ENCODE data around the gene CDYL2. TPM values are rescaled to one million over a fixed set of nuclear protein-coding genes. Genes with fewer than 3 reads are reported as not detected.

The CDYL2 gene
- total and polyA plus RNA-seq, 2 experiments from 2014 or later = 7.4 to 12.2 TPM

GRCh38 chr16:80606221-80606766, 198.1 kb downstream of the CDYL2 start:
- no peaks in the 10 kb centered on the region for H3K27me3 ChIP-seq
- H3K27ac ChIP-seq = no peak overlapping the region
- no peak for DNase-seq (ENCODE audit: low spot score)
- no peaks in the 10 kb centered on the region for H3K36me3 ChIP-seq (replicated peaks; ENCODE audit: insufficient read depth, low read depth)
- H3K4me2 ChIP-seq = no peak overlapping the region
- H3K9me3 ChIP-seq (ENCODE audit: low read depth) = no peaks in the 10 kb centered on the region
- H4K20me1 ChIP-seq (ENCODE audit: insufficient read depth, poor library complexity, severe bottlenecking) = no peaks in the 10 kb centered on the region
- no peaks in the 10 kb centered on the region for H3K9me2 ChIP-seq (replicated peaks; ENCODE audit: insufficient read depth)
- WGBS (ENCODE audit: low lambda C conversion rate, missing lambda C conversion rate) = 93% methylated on average over 4 of the region's 4 CpGs
- TF ChIP-seq EZH2 (IDR thresholded peaks at IDR 0.05; ENCODE audit: borderline replicate concordance) (no peak), CTCF (IDR thresholded peaks at IDR 0.05; ENCODE audit: poor library complexity) (no peak), EZH2phosphoT487 (IDR thresholded peaks at IDR 0.05; ENCODE audit: low read depth, severe bottlenecking, unreplicated experiment) (no peak)
- no peak overlapping the region for H2AFZ ChIP-seq
- H3K4me3 ChIP-seq = no peak overlapping the region
- H3K79me2 ChIP-seq = no peaks in the 10 kb centered on the region
- no peaks in the 10 kb centered on the region for H3K4me1 ChIP-seq (ENCODE audit: insufficient read depth)

GRCh38 chr16:80604600-80605355, 199.6 kb downstream of the CDYL2 start:
- Histone ChIP-seq H3K79me2 (no peaks in the 10 kb centered on the region), H3K27ac (no peak overlapping the region), H3K36me3 (replicated peaks; ENCODE audit: insufficient read depth, low read depth) (no peaks in the 10 kb centered on the region), H3K27me3 (no peaks in the 10 kb centered on the region), H2AFZ (no peak overlapping the region), H3K4me3 (no peak overlapping the region), H3K9me2 (replicated peaks; ENCODE audit: insufficient read depth) (no peaks in the 10 kb centered on the region), H3K4me2 (no peak overlapping the region), H3K4me1 (ENCODE audit: insufficient read depth) (no peaks in the 10 kb centered on the region), H3K9me3 (ENCODE audit: low read depth) (no peaks in the 10 kb centered on the region), H4K20me1 (ENCODE audit: insufficient read depth, poor library complexity, severe bottlenecking) (no peaks in the 10 kb centered on the region)
- TF ChIP-seq EZH2phosphoT487 (IDR thresholded peaks at IDR 0.05; ENCODE audit: low read depth, severe bottlenecking, unreplicated experiment) = no peak
- no peak for TF ChIP-seq EZH2 (IDR thresholded peaks at IDR 0.05; ENCODE audit: borderline replicate concordance)
- TF ChIP-seq CTCF (IDR thresholded peaks at IDR 0.05; ENCODE audit: poor library complexity) = no peak
- DNase-seq (ENCODE audit: low spot score) = no peak
- WGBS (ENCODE audit: low lambda C conversion rate, missing lambda C conversion rate) = 94% methylated on average over 8 of the region's 8 CpGs

- no peaks in the 10 kb centered on the region for H3K79me2 ChIP-seq
- no peak overlapping the region for H2AFZ ChIP-seq
- H3K4me3 ChIP-seq = no peak overlapping the region
- H3K27me3 ChIP-seq = no peaks in the 10 kb centered on the region
- no peak for TF ChIP-seq EZH2phosphoT487 (IDR thresholded peaks at IDR 0.05; ENCODE audit: low read depth, severe bottlenecking, unreplicated experiment)
- no peak for TF ChIP-seq EZH2 (IDR thresholded peaks at IDR 0.05; ENCODE audit: borderline replicate concordance)
- no peak for TF ChIP-seq CTCF (IDR thresholded peaks at IDR 0.05; ENCODE audit: poor library complexity)
- H3K4me2 ChIP-seq = no peak overlapping the region
- H3K9me2 ChIP-seq (replicated peaks; ENCODE audit: insufficient read depth) = no peaks in the 10 kb centered on the region
- no peaks in the 10 kb centered on the region for H3K36me3 ChIP-seq (replicated peaks; ENCODE audit: insufficient read depth, low read depth)
- no peak for DNase-seq (ENCODE audit: low spot score)
- H3K4me1 ChIP-seq (ENCODE audit: insufficient read depth) = no peaks in the 10 kb centered on the region
- H3K27ac ChIP-seq = no peak overlapping the region
- no peaks in the 10 kb centered on the region for H4K20me1 ChIP-seq (ENCODE audit: insufficient read depth, poor library complexity, severe bottlenecking)
- H3K9me3 ChIP-seq (ENCODE audit: low read depth) = no peaks in the 10 kb centered on the region
These were observed 201.5 kb downstream of the CDYL2 start for GRCh38 chr16:80602894-80603293.

Data from hepatocyte (in vitro differentiated cells).